HEK293 (cell line): Measurements from ENCODE around the gene TTR.

Experiments
- CTCF ChIA-PET: fragments of 350-600 bp; formaldehyde crosslinking; extraction: SDS; loops from one replicate; lab custom pipeline; 2021; ENCODE audit warnings: antibody characterized with exemption; lab: Yijun Ruan, JAX
- POLR2A ChIA-PET: fragments of 300-600 bp; formaldehyde crosslinking; extraction: SDS; loops from one replicate; lab custom pipeline; 2020; ENCODE audit warnings: antibody characterized with exemption, inconsistent platforms; lab: Yijun Ruan, JAX
- H3K27ac ChIP-seq: fragments of 200-500 bp; sonication (Bioruptor generic); 2 replicates; pipeline ENCODE4 v1.5.1; 2014; ENCODE audit warnings: low read depth, low read length, control low read depth, inconsistent platforms; ENCODE audit errors: extremely low read depth
- H3K36me3 ChIP-seq, 2 experiments: fragments of 200-500 bp in 1 of 2; sonication (Bioruptor generic) in 1 of 2; 1 replicate in 1 of 2; 2 replicates in 1 of 2; pipeline ENCODE4 v1.5.1; 2014 to 2017; ENCODE audit warnings: inconsistent platforms in 2 of 2, low read length in 2 of 2; ENCODE audit not compliant: control insufficient read depth in 2 of 2, insufficient read depth in 1 of 2
- H3K4me1 ChIP-seq: fragments of 200-500 bp; sonication (Bioruptor generic); 2 replicates; pipeline ENCODE4 v1.5.1; 2014; ENCODE audit warnings: mild to moderate bottlenecking, low read length, inconsistent platforms; ENCODE audit not compliant: control insufficient read depth, insufficient read depth
- H3K4me3 ChIP-seq: 2 replicates; pipeline ENCODE4 v1.5.1; 2011; ENCODE audit warnings: low read depth, mild to moderate bottlenecking, control low read depth, low read length, moderate library complexity
- H3K9me3 ChIP-seq: fragments of 200-500 bp; sonication (Bioruptor generic); 2 replicates; pipeline ENCODE4 v1.5.1; 2014; ENCODE audit warnings: low read depth, low read length, inconsistent platforms; ENCODE audit not compliant: control insufficient read depth, insufficient read depth
- EGR2 ChIP-seq: fragments of 450-650 bp; formaldehyde crosslinking; IDR thresholded peaks from 2 replicates; pipeline ENCODE4 v1.5.1; 2016; ENCODE audit warnings: low read depth, missing biosample characterization, missing genetic modification characterization
- KLF9 ChIP-seq: fragments of 450-650 bp; formaldehyde crosslinking; IDR thresholded peaks from 2 replicates; pipeline ENCODE4 v1.5.1; 2016; ENCODE audit warnings: missing biosample characterization, missing genetic modification characterization, low read depth
- PRDM10 ChIP-seq: fragments of 450-650 bp; formaldehyde crosslinking; IDR thresholded peaks from 2 replicates; pipeline ENCODE4 v1.5.1; 2016; ENCODE audit warnings: missing biosample characterization, missing genetic modification characterization
- REPIN1 ChIP-seq: fragments of 450-650 bp; formaldehyde crosslinking; IDR thresholded peaks from 2 replicates; pipeline ENCODE4 v1.5.1; 2017; ENCODE audit warnings: missing biosample characterization, missing genetic modification characterization, low read depth
- TRIM28 ChIP-seq: IDR thresholded peaks from 2 replicates; pipeline ENCODE4 v1.6.1; 2011; ENCODE audit warnings: low read length, control low read depth, borderline replicate concordance
- WT1 ChIP-seq: fragments of 450-650 bp; formaldehyde crosslinking; IDR thresholded peaks from 2 replicates; pipeline ENCODE4 v1.5.1; 2016; ENCODE audit warnings: missing biosample characterization, missing genetic modification characterization
- ZBTB1 ChIP-seq: fragments of 450-650 bp; formaldehyde crosslinking; IDR thresholded peaks from 2 replicates; pipeline ENCODE4 v1.5.1; 2016; ENCODE audit warnings: missing biosample characterization, missing genetic modification characterization
- ZBTB48 ChIP-seq: fragments of 450-650 bp; formaldehyde crosslinking; IDR thresholded peaks from 2 replicates; pipeline ENCODE4 v1.5.1; 2016; ENCODE audit warnings: missing biosample characterization, missing genetic modification characterization
- ZIC2 ChIP-seq: fragments of 450-650 bp; formaldehyde crosslinking; IDR thresholded peaks from 2 replicates; pipeline ENCODE4 v1.5.1; 2016; ENCODE audit warnings: missing biosample characterization, missing genetic modification characterization
- ZNF140 ChIP-seq: fragments of 450-650 bp; formaldehyde crosslinking; IDR thresholded peaks from 2 replicates; pipeline ENCODE4 v1.5.1; 2016; ENCODE audit warnings: missing biosample characterization, missing genetic modification characterization
- ZNF174 ChIP-seq: fragments of 450-650 bp; formaldehyde crosslinking; IDR thresholded peaks from 2 replicates; pipeline ENCODE4 v1.5.0; 2017; ENCODE audit warnings: missing biosample characterization, mild to moderate bottlenecking, missing genetic modification characterization
- ZNF391 ChIP-seq: fragments of 450-650 bp; formaldehyde crosslinking; IDR thresholded peaks from 2 replicates; pipeline ENCODE4 v1.5.1; 2016; ENCODE audit warnings: low read depth, missing biosample characterization, missing genetic modification characterization, borderline replicate concordance
- ZNF426 ChIP-seq: fragments of 450-650 bp; formaldehyde crosslinking; IDR thresholded peaks from 2 replicates; pipeline ENCODE4 v1.5.1; 2017; ENCODE audit warnings: missing biosample characterization, missing genetic modification characterization, mild to moderate bottlenecking, inconsistent platforms, moderate library complexity
- ZNF501 ChIP-seq: fragments of 450-650 bp; formaldehyde crosslinking; IDR thresholded peaks from 2 replicates; pipeline ENCODE4 v1.5.1; 2016; ENCODE audit warnings: missing biosample characterization, missing genetic modification characterization
- ZNF521 ChIP-seq: fragments of 450-650 bp; formaldehyde crosslinking; IDR thresholded peaks from 2 replicates; pipeline ENCODE4 v1.5.1; 2017; ENCODE audit warnings: missing biosample characterization, mild to moderate bottlenecking, missing genetic modification characterization
- ZNF544 ChIP-seq: fragments of 450-650 bp; formaldehyde crosslinking; IDR thresholded peaks from 2 replicates; pipeline ENCODE4 v1.5.0; 2017; ENCODE audit warnings: missing biosample characterization, missing genetic modification characterization
- ZNF549 ChIP-seq: fragments of 450-650 bp; IDR thresholded peaks from 2 replicates; pipeline ENCODE4 v1.5.1; 2018; ENCODE audit warnings: missing biosample characterization, missing genetic modification characterization, mild to moderate bottlenecking, inconsistent platforms, moderate library complexity
- ZNF658 ChIP-seq: fragments of 450-650 bp; formaldehyde crosslinking; IDR thresholded peaks from 2 replicates; pipeline ENCODE4; 2016; ENCODE audit warnings: missing biosample characterization, missing genetic modification characterization
- ZNF701 ChIP-seq: fragments of 450-650 bp; formaldehyde crosslinking; IDR thresholded peaks from 2 replicates; pipeline ENCODE4 v1.5.1; 2016; ENCODE audit warnings: missing biosample characterization, missing genetic modification characterization
- ZNF791 ChIP-seq: fragments of 450-650 bp; formaldehyde crosslinking; IDR thresholded peaks from 2 replicates; pipeline ENCODE4 v1.5.1; 2016; ENCODE audit warnings: missing biosample characterization, missing genetic modification characterization
- ZSCAN4 ChIP-seq: fragments of 450-650 bp; formaldehyde crosslinking; IDR thresholded peaks from 2 replicates; pipeline ENCODE4 v1.5.1; 2017; ENCODE audit warnings: missing biosample characterization, missing genetic modification characterization

TTR gene

GRCh38 chr18:31591113-31591512 is 564 bp upstream of the TTR start:
- ChIA-PET CTCF (interaction anchor here (1.3 kb wide), 1 partner anchor 166 kb away, joined by 4 read pairs; no protein-coding TSS in a partner anchor), POLR2A (no interaction called here)
- H3K4me3 ChIP-seq: no peak overlapping the region
- TF ChIP-seq ZSCAN4 (tag by site-specific recombination): no peak
- TF ChIP-seq ZIC2 (tag by site-specific recombination): no peak
- TF ChIP-seq KLF9 (tag by site-specific recombination): no peak
- TF ChIP-seq ZNF549 (tag by site-specific recombination): no peak
- TF ChIP-seq PRDM10: no peak
- TF ChIP-seq ZNF501 (tag by site-specific recombination): no peak
- TF ChIP-seq ZNF701 (tag by site-specific recombination): no peak
- no peak for TF ChIP-seq ZNF658 (tag by site-specific recombination)
- TF ChIP-seq ZNF426 (tag by site-specific recombination): no peak
- no peak for TF ChIP-seq EGR2 (tag by site-specific recombination)
- no peak for TF ChIP-seq ZNF791 (tag by site-specific recombination)
- H3K9me3 ChIP-seq: no peaks in the 10 kb centered on the region
- H3K36me3 ChIP-seq: no peaks in the 10 kb centered on the region
- no peaks in the 10 kb centered on the region for H3K4me1 ChIP-seq
- no peak overlapping the region for H3K27ac ChIP-seq

- H3K27ac ChIP-seq: no peak overlapping the region
- H3K9me3 ChIP-seq: no peaks in the 10 kb centered on the region
- no peak for TF ChIP-seq REPIN1
- TF ChIP-seq ZNF140 (tag by site-specific recombination): no peak
- TF ChIP-seq ZNF174: no peak
- no peak for TF ChIP-seq ZNF391 (tag by site-specific recombination)
- no peak for TF ChIP-seq TRIM28
- TF ChIP-seq ZNF521: no peak
- no peak overlapping the region for H3K4me3 ChIP-seq
- ChIA-PET POLR2A (no interaction called here), CTCF (interaction anchor here (0.6 to 1.3 kb wide), 5 partner anchors 16 to 479 kb away, joined by 3 to 5 read pairs (median 4); no protein-coding TSS in a partner anchor)
- H3K36me3 ChIP-seq: no peaks in the 10 kb centered on the region
- H3K4me1 ChIP-seq: no peaks in the 10 kb centered on the region
These were observed 955 bp downstream of the TTR start for GRCh38 chr18:31592506-31593157.

- POLR2A ChIA-PET: no interaction called here
- CTCF ChIA-PET: interaction anchor here (0.6 to 1.8 kb wide), 3 partner anchors 32 to 905 kb away, joined by 3 to 4 read pairs (median 4); no protein-coding TSS in a partner anchor
- H3K4me1 ChIP-seq: no peaks in the 10 kb centered on the region
- no peaks in the 10 kb centered on the region for H3K9me3 ChIP-seq
- no peak overlapping the region for H3K27ac ChIP-seq
- H3K4me3 ChIP-seq: no peak overlapping the region
- TF ChIP-seq ZBTB1 (tag by site-specific recombination): no peak
- TF ChIP-seq ZBTB48 (tag by site-specific recombination): no peak
- TF ChIP-seq WT1 (tag by site-specific recombination): no peak
- no peak for TF ChIP-seq ZNF544 (tag by site-specific recombination)
- no peaks in the 10 kb centered on the region for H3K36me3 ChIP-seq
These were observed 3.6 kb downstream of the TTR start for GRCh38 chr18:31595121-31595771.
